Skeletal muscle satellite cell (primary cell): ENCODE results near the gene SETD3.

Experiments used
- H3K27me3 ChIP-seq: 2 replicates; pipeline ENCODE4 v1.7.0; 2013; ENCODE audit warnings: low read length; ENCODE audit not compliant: control insufficient read depth, insufficient read depth
- H3K36me3 ChIP-seq: 2 replicates; pipeline ENCODE4 v1.7.0; 2013; ENCODE audit warnings: mild to moderate bottlenecking, control low read depth, low read length; ENCODE audit not compliant: insufficient read depth
- H3K4me1 ChIP-seq: 2 replicates; pipeline ENCODE4 v1.7.0; 2013; ENCODE audit warnings: low read length; ENCODE audit not compliant: control insufficient read depth, insufficient read depth
- H3K4me2 ChIP-seq: 2 replicates; pipeline ENCODE4 v1.7.0; 2013; ENCODE audit warnings: mild to moderate bottlenecking, low read length
- H3K4me3 ChIP-seq: 2 replicates; pipeline ENCODE4 v1.7.0; 2013; ENCODE audit warnings: low read length
- H3K9ac ChIP-seq: 2 replicates; pipeline ENCODE4 v1.7.0; 2013; ENCODE audit warnings: mild to moderate bottlenecking, low read depth, low read length, moderate library complexity
- H3K9me3 ChIP-seq: replicated peaks from 2 replicates; pipeline ENCODE4 v1.7.0; 2013; ENCODE audit warnings: mild to moderate bottlenecking, control low read depth, low read length

The SETD3 gene

GRCh38 chr14:99381688-99382060, 99.0 kb downstream of the SETD3 start:
- Histone ChIP-seq H3K9ac (no peak overlapping the region), H3K36me3 (no peaks in the 10 kb centered on the region), H3K4me2 (no peak overlapping the region), H3K9me3 (no peaks in the 10 kb centered on the region), H3K4me1 (peaks cover 4% of the 10 kb centered on the region), H3K27me3 (peaks cover 40% of the 10 kb centered on the region), H3K4me3 (no peak overlapping the region)

DNA sequence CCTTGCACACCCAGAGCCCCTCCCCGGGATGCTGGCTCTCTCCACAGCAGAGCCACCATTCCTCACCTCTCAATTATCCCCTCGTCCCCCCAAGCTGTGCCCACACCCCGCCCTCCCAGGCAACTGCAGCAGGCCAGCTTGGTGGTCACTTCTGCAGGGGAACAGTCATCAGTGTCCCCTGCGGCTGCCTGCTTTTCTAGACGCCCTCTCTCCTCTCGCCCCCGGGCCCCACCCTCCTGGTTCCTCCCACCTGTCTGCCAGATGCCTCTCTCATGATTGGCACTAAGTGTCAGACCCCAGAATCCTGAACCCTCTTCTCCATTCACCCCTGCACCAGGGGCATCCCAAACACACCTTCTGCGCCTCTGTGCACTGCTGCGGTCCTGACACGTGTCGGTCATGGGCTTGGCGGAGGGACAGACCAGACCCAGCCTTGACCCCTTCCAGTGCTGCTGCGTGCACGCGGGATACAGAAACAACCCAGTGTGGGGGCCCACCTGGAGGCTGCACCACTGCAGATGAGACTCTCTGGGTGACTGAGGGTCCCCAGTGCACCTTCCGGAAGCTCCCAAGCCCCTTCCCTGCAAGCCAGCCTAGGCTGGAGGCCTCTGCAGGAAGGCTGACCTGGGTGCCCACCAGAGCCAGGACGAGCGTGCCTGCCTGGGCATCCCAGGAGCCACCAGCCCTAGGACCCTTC, 99.5 kb downstream of the SETD3 start:
- Histone ChIP-seq H3K27me3 (peaks cover 35% of the 10 kb centered on the region), H3K4me2 (no peak overlapping the region), H3K9me3 (no peaks in the 10 kb centered on the region), H3K36me3 (no peaks in the 10 kb centered on the region), H3K9ac (no peak overlapping the region), H3K4me3 (no peak overlapping the region), H3K4me1 (peaks cover 4% of the 10 kb centered on the region)

DNA sequence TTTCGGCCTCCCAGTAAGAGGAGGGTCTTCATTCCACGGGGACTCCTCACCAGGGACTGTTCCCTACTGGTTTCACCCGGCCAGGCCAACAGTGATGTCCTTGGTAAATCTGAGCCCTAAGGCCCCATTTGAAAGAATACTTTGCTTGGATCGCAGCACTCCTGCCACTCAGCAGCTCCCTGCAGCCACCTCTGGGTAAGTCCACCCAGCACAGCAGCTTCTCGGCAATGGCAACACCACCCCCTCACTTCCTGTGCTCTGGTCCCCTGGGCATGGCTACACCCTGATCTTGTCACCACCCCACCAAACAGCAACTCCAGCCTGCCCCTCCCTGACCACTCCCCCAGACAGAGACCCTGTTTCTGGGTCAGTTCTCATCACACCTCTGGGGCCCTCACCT, 100.3 kb downstream of the SETD3 start:
- H3K9me3 ChIP-seq: no peaks in the 10 kb centered on the region
- H3K4me1 ChIP-seq: peaks cover 4% of the 10 kb centered on the region
- H3K9ac ChIP-seq: no peak overlapping the region
- H3K4me3 ChIP-seq: no peak overlapping the region
- no peaks in the 10 kb centered on the region for H3K36me3 ChIP-seq
- H3K27me3 ChIP-seq: peaks cover 30% of the 10 kb centered on the region
- H3K4me2 ChIP-seq: no peak overlapping the region

- H3K4me1 ChIP-seq: peaks cover 4% of the 10 kb centered on the region
- H3K9ac ChIP-seq: no peak overlapping the region
- no peak overlapping the region for H3K4me3 ChIP-seq
- peaks cover 23% of the 10 kb centered on the region for H3K27me3 ChIP-seq
- H3K9me3 ChIP-seq: no peaks in the 10 kb centered on the region
- no peaks in the 10 kb centered on the region for H3K36me3 ChIP-seq
- H3K4me2 ChIP-seq: no peak overlapping the region
Measured at GRCh38 chr14:99378782-99379214, 101.9 kb downstream of the SETD3 start.

DNA sequence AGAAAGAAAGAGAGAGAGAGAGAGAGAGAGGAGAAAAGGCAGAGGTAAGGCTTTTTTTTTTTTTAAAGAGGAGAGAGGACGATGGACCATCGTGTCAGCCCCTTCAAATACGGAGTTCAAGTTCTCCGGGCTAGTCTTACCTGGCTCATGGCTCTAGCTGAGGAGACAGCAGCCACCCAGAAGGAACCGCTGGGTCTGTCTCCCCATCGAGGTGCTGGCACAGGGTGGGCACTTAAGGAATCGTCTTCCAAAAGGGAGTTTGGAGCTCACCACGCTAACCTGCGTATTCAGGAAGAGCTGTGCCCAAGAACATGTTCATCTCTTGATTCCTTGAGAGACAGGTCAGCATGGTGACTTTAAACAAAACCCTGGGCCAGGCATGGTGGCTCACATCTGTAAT, 102.7 kb downstream of the SETD3 start:
- Histone ChIP-seq H3K4me1 (peaks cover 4% of the 10 kb centered on the region), H3K9ac (no peak overlapping the region), H3K4me2 (no peak overlapping the region), H3K27me3 (peaks cover 24% of the 10 kb centered on the region), H3K36me3 (no peaks in the 10 kb centered on the region), H3K4me3 (no peak overlapping the region), H3K9me3 (no peaks in the 10 kb centered on the region)

GRCh38 chr14:99374964-99375363, 105.7 kb downstream of the SETD3 start:
- Histone ChIP-seq H3K9ac (no peak overlapping the region), H3K4me3 (no peak overlapping the region), H3K4me2 (no peak overlapping the region), H3K9me3 (no peaks in the 10 kb centered on the region), H3K36me3 (no peaks in the 10 kb centered on the region), H3K27me3 (peaks cover 2% of the 10 kb centered on the region), H3K4me1 (peaks cover 4% of the 10 kb centered on the region)

DNA sequence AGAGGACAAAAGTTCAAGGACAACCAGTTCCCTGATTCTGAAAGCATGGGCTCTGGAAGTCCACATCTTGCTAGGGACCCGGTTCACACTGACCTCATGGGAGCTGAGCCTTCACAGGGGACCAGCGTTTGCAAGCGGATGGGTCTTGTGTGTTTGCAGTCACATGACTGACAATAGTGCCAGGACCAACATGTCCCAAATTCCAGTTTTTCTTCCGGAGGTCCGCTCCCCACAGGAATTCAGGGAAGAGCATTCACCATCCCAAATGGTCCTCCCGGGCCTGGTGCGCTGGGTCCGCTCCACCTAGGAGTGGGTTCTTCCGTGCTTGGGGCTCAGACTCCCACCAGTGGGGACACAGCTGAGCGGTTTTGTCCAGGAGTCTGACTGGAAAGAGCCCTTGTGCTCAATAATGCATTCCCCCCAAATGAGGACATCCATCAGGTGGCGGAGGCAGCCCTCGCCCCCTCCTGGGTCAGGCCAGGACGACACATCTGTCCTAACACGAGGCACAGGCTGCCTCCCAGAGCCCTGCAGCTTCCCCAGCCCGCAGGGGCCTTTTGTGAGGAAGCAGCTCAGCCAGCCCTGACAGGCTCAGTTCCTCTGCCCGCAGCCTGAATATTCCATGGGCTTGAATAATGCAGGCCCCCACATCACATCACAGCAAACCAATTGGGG, 116.9 kb downstream of the SETD3 start:
- H3K9ac ChIP-seq: no peak overlapping the region
- no peaks in the 10 kb centered on the region for H3K36me3 ChIP-seq

DNA sequence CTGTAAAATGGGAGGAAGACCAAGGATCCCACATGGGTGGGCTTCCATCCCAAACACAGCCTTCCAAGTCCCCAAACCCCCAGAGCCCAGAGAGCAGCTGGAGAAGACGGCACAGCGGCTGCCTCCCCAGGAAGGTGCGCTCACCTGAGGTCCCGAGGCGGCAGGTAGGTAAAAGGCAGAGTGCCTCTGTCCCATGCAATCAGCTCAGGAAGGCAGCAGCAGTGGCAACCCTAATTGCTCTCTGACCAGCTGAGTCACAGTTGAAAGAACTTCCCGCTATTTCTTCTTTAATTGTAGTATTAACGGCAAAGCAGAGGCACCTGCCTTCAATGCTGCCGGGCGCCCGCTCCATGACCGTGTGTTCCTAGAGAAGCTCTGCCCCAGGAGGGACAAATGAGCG, 117.6 kb downstream of the SETD3 start:
- no peaks in the 10 kb centered on the region for H3K36me3 ChIP-seq
- no peaks in the 10 kb centered on the region for H3K9me3 ChIP-seq
- no peak overlapping the region for H3K4me2 ChIP-seq
- H3K4me3 ChIP-seq: no peak overlapping the region
- no peaks in the 10 kb centered on the region for H3K27me3 ChIP-seq
- no peaks in the 10 kb centered on the region for H3K4me1 ChIP-seq
- H3K9ac ChIP-seq: no peak overlapping the region

More for the DNA sequence above, 116.9 kb downstream of the SETD3 start:
- Histone ChIP-seq H3K4me3 (no peak overlapping the region), H3K4me2 (no peak overlapping the region), H3K27me3 (no peaks in the 10 kb centered on the region), H3K9me3 (no peaks in the 10 kb centered on the region), H3K4me1 (no peaks in the 10 kb centered on the region)

GRCh38 chr14:99361596-99362215, 119.0 kb downstream of the SETD3 start:
- no peak overlapping the region for H3K9ac ChIP-seq
- no peaks in the 10 kb centered on the region for H3K4me1 ChIP-seq
- H3K4me2 ChIP-seq: no peak overlapping the region
- H3K4me3 ChIP-seq: no peak overlapping the region
- no peaks in the 10 kb centered on the region for H3K36me3 ChIP-seq
- H3K9me3 ChIP-seq: no peaks in the 10 kb centered on the region
- no peaks in the 10 kb centered on the region for H3K27me3 ChIP-seq

DNA sequence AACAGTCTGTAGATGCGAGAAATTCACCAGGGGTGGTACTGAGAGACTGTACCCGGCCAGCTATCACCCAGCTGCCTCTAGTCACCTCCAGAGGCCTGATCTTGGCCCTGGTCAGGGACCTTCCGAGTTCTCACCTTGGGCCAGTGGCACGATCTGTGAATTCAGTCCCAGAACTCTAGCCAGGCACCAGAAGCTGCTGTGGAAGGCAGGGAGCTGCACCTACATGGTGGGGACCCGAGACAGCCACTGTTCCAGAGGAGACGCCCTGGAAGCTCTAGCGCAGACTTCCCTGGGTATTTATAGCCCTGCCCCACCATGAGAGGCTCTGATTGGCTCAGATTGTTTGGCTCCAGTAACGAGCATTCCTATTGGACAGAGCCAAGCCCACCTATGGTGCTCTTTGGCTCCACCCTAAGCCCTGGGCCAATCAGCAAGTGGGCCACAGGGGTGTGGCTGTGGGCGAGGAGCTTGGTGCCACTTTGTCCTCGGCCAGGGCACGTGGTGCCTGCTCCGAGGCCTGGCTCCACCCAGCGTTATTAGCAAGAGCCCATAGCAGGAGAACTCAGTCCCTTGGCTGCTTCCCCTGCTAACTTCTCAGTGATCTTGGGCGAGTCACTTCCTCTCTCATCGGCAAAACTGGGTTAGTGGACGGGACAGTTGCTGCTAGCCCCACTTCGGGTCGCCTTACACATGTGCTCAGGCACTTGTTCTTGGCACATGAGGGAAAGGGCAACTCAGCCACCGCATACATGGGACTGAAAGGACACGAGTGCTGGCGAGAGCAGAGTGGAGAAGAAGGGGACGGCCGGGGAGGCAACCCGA, 119.7 kb downstream of the SETD3 start:
- no peaks in the 10 kb centered on the region for H3K27me3 ChIP-seq
- H3K9me3 ChIP-seq: no peaks in the 10 kb centered on the region
- no peaks in the 10 kb centered on the region for H3K36me3 ChIP-seq
- H3K4me2 ChIP-seq: no peak overlapping the region
- H3K4me3 ChIP-seq: no peak overlapping the region
- H3K4me1 ChIP-seq: no peaks in the 10 kb centered on the region
- H3K9ac ChIP-seq: no peak overlapping the region

GRCh38 chr14:99359906-99360305, 120.8 kb downstream of the SETD3 start:
- H3K4me3 ChIP-seq: no peak overlapping the region

More at GRCh38 chr14:99359906-99360305, 120.8 kb downstream of the SETD3 start:
- no peaks in the 10 kb centered on the region for H3K9me3 ChIP-seq
- H3K4me2 ChIP-seq: no peak overlapping the region
- no peak overlapping the region for H3K9ac ChIP-seq
- no peaks in the 10 kb centered on the region for H3K36me3 ChIP-seq
- H3K27me3 ChIP-seq: no peaks in the 10 kb centered on the region
- H3K4me1 ChIP-seq: no peaks in the 10 kb centered on the region
